Activated effector memory CD4-positive, alpha-beta T cell treated with Interleukin-2 at 50 U/mL for 16 hours (primary cell): ENCODE data around the gene WASL.
"Not testable (repeated sequence)": the region's sequence is repeated elsewhere in the genome, so short reads cannot be mapped to it uniquely, and the experiment has no call there.

Experiments used
- DNase-seq: peaks from one replicate; pipeline ENCODE4 v3.0.0-alpha.2; 2020

WASL gene

DNA sequence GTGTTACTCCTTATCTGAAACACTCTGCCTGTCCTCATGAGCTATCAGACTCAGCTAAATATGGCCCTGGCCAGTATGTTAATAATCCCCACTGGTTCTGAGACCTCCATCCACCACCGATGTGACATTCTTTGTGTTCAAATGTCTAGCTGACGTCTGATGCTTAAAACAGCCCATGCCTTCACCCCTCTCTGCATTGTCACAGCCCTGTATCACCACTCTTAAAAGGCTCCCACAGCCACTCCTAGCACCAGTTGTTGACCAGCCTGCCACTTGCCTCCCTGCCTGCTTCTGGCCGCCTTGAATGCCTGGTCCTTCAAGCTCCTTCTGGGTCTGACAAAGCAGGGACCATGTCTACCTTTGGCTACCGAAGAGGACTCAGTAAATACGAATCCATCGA lies 93.2 kb downstream of the WASL start, which contains the start of gene LMOD2:
Gene LMOD2 (plus strand): TSS at position 253 of the 400 bp plus-strand sequence. CDS start 98 bp downstream, at position 351.
- DNase-seq, result no peak

DNA sequence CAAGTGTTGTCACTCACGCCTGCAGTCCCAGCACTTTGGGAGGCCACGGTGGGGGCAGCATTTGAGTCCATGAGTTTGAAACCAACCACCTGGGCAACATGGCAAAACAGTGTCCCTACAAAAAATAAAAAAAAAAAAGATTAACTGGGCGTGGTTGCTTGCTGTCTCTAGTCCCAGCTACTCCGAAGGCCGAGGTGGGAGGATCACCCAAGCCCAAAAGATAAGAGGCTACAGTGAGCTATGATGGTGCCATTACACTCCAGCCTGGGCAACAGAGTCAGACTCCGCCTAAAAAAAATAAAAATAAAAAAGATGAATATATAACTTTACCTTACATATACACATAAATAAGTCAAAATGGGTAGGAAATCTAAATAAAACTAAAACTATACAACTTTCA lies 95.6 kb downstream of the WASL start:
- no peak for DNase-seq

DNA sequence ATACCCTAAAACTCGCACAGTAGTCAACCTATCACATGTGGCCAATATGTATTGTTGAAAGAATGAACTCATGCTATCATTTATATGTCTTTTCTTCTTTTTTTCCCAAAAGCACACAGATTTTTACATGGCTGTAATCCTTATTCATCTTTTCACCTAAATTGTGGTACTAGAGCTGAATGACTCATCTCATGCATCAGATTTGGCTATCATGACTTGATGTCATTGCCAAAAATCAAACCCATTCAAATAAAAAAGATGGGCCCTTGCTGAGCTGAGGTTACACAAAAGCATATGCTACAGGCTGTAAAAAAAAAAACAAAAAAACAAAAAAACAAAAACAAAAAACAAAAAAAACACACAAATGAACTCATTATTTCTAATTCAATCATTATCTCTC lies 96.4 kb downstream of the WASL start:
- no peak for DNase-seq

DNA sequence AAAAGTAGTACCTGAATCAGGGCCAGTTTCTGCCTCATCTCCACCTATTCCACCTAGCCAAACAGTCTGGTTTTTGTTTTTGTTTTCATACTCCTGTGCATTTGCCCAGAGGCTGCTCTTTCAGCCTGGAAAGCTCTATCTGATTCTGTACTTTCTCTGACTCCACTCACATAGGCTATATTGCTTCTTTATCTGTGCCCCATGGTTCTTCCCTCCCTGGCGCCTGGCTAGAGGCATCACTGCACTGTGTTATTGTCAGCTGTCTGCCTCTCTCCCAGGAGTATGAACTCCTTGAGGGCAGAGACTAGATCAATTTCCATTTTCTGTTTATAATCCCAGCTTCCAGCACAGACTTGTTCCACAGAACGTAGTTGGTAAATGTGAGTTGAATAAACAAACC lies 98.2 kb downstream of the WASL start:
- DNase-seq, result no peak

DNA sequence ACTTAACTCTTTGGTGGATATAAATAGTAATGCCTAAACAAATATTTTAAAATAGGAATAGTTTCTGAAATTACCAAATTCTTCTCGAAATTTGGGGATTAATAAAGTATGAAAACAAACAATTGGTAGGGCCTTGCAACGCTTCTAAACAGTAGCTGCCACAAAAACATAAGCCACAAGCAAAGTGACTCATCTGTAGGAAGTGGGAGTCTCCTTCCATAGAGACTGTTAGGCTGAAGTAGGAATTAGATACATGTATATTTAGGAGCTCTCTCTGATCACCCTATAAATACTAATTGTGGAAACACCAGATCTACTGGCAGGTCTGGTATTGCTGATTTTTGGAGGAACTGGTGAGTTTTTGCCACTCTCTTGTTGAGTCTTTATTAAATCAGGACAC lies 98.8 kb downstream of the WASL start:
- DNase-seq, result no peak

DNA sequence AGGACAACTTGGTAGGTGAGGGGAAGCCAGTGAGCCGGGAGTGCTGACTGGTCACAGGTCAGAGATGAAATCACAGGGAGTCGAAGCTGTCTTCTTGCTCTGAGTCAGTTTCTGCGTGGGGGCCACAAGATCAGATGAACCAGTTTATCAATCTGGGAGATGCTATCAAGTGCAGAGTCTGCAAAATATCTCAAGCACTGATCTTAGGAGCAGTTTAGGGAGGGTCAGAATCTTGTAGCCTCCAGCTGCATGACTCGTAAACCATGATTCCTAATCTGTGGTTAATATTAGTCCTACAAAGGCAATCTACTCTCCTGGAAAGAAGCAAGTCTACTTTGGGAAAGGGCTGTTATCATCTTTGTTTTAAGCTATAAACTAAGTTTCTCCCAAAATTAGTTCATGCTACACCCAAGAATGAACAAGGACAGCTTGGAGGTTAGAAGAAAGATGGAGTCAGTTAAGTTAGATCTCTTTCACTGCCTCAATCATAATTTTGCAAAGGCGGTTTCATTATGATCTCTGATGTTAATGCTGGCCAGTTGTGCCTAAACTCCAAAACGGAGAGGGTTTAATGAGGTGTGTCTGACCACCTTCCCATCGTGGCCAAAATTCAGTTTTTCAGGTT lies 101.6 kb downstream of the WASL start:
- DNase-seq, result no peak

- no peak for DNase-seq
Observed at GRCh38 chr7:123645516-123645915, 103.3 kb downstream of the WASL start.

DNA sequence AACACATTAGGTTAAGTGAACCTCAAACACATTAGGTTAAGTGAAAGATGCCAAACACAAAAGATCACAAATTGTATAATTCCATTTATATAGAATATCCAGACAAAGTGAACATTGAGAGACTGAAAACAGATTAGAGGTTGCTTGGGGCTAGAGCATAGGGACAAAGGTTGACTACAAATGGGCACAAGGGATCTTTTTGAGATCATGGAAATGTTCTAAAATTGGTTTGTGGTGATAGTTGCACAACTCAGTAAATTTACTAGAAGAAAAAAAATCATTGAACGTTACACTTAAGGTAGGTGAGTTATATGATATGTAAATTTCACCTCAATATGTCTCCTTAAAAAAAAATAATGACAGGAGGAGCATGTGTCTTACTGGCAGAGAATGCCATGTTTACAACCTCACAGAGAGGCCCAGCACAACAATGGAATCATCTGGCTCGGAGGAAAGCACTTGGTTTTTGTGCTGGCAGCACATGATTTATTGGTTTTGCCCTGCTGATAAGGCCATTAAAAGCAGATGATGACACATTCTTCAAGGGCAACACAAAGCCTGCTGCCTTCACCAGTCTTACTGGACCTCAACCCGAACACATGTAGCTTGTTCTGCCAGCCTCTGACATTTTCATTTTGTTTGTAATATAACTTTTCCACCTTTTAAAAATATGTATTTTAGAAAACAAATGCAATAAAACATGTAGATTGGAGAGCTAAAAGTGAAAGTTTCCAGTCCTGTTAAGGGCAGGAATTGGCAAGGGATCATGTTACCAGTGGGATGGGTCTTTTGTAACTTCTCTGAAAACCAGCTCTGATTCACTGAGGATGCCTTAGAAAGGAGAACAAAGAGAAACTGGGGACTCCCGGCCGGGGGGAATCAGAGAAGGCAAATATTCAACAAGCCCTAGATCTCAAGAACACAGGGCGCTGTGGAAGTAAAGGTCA lies 105.0 kb downstream of the WASL start:
- no peak for DNase-seq

- no peak for DNase-seq
Observed at GRCh38 chr7:123641901-123642300, 106.9 kb downstream of the WASL start.

GRCh38 chr7:123640583-123640982 lies 108.2 kb downstream of the WASL start:
- no peak for DNase-seq

GRCh38 chr7:123639631-123640030 lies 109.2 kb downstream of the WASL start:
- DNase-seq, result no peak

DNA sequence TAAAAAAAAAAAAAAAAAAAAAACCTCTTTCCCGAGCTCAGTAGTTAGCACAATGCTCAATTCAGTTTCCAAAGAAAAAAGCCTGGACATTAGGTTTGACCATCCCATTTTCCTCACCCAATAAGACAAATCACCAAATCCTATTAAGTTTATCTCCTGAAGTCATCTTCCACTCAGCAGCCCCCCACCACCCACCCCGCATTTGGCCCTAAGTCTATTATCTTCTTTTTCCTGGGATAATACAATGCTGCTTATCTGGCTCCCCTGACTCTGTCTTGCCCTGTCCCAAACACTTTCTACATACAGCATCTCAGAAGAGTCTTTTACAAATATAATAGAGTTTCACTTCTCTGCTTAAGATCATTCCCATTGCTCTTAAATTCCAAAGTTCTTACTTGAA lies 110.9 kb downstream of the WASL start:
- DNase-seq, result no peak

DNA sequence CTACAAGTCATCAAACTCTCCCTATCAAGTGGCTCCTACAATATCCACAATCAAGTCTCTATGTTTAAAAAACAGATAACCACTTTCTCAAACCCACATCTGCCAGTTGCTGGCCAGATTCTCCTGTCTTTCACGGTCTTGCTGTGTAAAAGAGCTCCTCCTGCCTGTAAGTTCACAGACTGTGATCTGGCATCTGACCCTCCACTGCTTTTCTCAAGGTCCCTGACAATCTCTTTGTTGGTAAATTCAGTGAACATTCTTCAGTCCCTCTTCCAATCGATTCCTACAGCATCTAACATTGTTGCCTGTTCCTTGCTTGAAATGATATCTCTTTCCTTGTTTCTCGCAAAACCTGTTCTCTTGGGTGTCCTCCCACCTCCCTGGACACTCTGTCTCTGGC lies 111.6 kb downstream of the WASL start:
- no peak for DNase-seq

- DNase-seq, result no peak
Observed at GRCh38 chr7:123635551-123636359, 113.0 kb downstream of the WASL start.

GRCh38 chr7:123634011-123634573 lies 114.7 kb downstream of the WASL start:
- not testable (repeated sequence) for DNase-seq

DNA sequence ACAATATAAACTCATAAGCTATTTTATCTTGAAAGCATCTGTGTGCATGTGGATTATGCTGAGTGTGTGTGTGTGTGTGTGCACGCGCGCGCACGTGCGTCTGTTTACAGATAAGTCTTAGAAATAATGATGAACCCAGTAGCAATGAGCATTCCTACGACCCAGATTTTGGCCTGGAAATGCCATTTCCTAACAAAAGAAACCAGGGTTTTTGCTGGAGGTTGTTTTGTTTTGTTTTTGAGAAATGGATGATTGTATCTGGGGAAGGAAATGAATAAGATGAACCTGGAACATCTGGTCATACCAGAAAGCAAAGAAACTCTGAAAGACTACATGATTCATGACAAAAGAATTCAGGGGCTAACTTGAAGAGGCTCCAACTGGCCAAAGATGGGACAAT lies 115.2 kb downstream of the WASL start:
- no peak for DNase-seq

- no peak for DNase-seq
Observed at GRCh38 chr7:123632808-123633207, 116.0 kb downstream of the WASL start.
